Peyer's patch (tissue), 4 donors: ENCODE measurements around the gene PSMC3IP.

Experiments
- CTCF ChIP-seq, 6 experiments: fragments of 450-650 bp in 4 of 6; fragments of 200-600 bp in 2 of 6; sonication (generic) in 1 of 6; IDR thresholded peaks; one replicate each; pipeline ENCODE4 v1.5.1; 2017 to 2019; ENCODE audit warnings: antibody characterized with exemption in 6 of 6, mild to moderate bottlenecking in 3 of 6, moderate library complexity in 1 of 6
- POLR2A ChIP-seq, 2 donors: fragments of 450-650 bp; IDR thresholded peaks; one replicate each; pipeline ENCODE4 v1.5.1; 2017; ENCODE audit warnings: antibody characterized with exemption in 2 of 2, mild to moderate bottlenecking in 2 of 2, moderate library complexity in 2 of 2

DNA sequence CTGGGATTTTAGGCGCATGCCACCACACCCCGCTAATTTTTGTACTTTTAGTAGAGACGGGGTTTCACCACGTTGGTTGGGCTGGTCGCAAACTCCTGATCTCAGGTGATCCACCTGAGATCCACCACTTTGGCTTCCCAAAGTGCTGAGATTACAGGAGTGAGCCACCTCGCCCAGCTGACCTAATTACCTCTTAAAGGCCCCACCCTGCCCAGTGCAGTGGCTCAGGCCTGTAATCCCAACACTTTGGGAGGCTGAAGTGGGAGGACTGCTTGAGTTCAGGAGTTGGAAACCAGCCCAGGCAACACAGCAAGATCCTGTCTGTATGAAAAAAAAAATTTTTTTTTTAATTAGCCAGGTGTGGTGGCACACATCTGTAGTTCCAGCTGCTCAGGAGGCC, 18.5 kb downstream of the PSMC3IP start:
- TF ChIP-seq CTCF (IDR thresholded peaks at IDR 0.05) (no peak), POLR2A (IDR thresholded peaks at IDR 0.05) (no peak)
